GM18511 (cell line): ENCODE measurements around the gene GGCX.

ENCODE experiments used
- ATAC-seq: cut with Tn5 transposase; IDR thresholded peaks from one replicate; pipeline ENCODE4 v1.9.1; 2021; ENCODE audit warnings: mild to moderate bottlenecking, moderate library complexity; ENCODE audit not compliant: unreplicated experiment

GGCX gene

GRCh38 chr2:85522090-85522647, 39.1 kb downstream of the GGCX start:
- ATAC-seq: no peak

- no peak for ATAC-seq
Measured at GRCh38 chr2:85516653-85517389, 44.5 kb downstream of the GGCX start.

- ATAC-seq: no peak
Measured at GRCh38 chr2:85514323-85514722, 47.0 kb downstream of the GGCX start.

- ATAC-seq: no peak
Measured at GRCh38 chr2:85511008-85511811, 50.1 kb downstream of the GGCX start.

- no peak for ATAC-seq
Measured at GRCh38 chr2:85506768-85507181, 54.5 kb downstream of the GGCX start.

- no peak for ATAC-seq
Measured at GRCh38 chr2:85505551-85506238, 55.6 kb downstream of the GGCX start.

GRCh38 chr2:85504778-85505261, 56.5 kb downstream of the GGCX start:
- no peak for ATAC-seq

- no peak for ATAC-seq
Measured at GRCh38 chr2:85503851-85504777, 57.2 kb downstream of the GGCX start.

- ATAC-seq: no peak
Measured at GRCh38 chr2:85503168-85503850, 58.0 kb downstream of the GGCX start.

- no peak for ATAC-seq
Measured at GRCh38 chr2:85502720-85503119, 58.6 kb downstream of the GGCX start.

GRCh38 chr2:85501248-85501647, 60.0 kb downstream of the GGCX start:
- ATAC-seq: no peak

- ATAC-seq: no peak
Measured at GRCh38 chr2:85497944-85498630, 63.2 kb downstream of the GGCX start.

- no peak for ATAC-seq
Measured at GRCh38 chr2:85496436-85496835, 64.9 kb downstream of the GGCX start.
